GM21515 (cell line): ENCODE results near the gene HSPB2.

Source experiments
- ATAC-seq: cut with Tn5 transposase; IDR thresholded peaks from one replicate; pipeline ENCODE4 v1.9.1; 2021; ENCODE audit not compliant: unreplicated experiment

Gene HSPB2

DNA sequence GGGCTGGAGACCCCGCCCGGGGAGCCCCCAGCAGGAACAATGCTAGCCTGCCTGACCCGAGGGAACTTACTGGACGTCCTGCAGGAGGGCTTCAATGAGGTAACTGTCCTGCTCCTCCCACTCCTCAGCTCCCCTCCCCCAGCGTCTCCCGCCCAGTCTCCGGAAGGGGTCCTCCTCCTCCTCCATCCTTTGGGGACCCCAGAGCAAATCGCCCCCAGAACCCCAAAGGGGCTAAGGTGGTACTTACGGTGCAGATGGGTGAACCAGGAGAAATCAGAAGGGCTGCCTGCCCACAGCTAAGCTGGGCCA is 24.9 kb downstream of the HSPB2 start:
- ATAC-seq: no peak

DNA sequence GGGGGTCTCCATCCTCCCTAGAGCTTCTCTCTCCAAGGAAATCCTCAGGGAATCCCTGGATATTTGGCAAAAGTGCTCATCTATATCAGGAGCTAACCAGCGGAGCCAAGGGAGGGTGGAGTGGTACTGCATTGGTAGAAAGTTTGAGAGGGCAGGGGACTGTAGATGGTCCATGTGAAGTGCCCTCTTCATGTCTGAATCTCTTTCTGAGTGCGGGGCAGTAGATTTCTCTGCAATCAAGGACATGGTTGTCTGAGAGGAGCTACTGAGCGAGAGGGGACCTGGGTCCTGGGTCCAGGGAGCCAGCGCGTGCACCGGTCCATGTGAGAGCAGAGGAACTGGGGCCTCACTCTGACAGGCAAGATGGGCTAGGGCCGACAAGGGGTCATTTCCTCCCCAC is 25.3 kb downstream of the HSPB2 start:
- no peak for ATAC-seq

GRCh38 chr11:111938687-111939160 is 26.2 kb downstream of the HSPB2 start:
- peak; percentile 85 for ATAC-seq

DNA sequence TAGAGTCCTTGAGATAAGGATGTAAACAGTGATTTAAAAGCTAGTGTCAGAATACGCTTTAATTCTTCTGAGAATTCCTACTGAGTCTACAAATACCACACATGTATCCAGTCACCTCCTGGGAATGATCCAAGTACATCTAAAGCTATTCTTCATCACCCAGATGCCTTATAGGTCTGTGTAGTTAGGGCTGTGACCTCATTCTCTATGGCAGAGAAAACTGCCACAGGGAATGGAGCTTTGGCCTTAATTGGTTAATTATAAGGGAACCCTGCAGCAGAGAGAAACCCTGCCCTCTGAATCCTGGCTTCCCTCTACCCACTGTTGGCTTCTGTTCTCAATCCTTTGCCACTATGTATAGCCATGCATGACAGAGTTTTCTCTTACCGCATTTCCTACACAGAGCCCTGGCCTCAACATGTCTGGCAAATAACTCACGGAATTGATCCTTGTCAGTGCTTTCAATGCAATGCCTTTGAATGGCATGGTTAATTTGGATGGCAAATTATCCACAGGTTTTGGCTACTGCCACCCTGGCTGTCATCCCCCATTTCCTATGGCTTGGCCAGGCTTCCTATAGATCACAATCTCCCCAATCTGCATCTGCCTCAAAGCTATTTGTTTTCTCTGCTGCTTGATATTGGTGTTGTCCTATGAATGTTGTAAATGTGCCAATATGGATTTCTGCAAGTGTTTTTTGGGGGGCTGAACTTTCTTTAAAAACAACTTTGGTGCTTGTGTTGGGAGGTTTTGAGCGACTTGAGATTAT is 27.5 kb downstream of the HSPB2 start:
- ATAC-seq: no peak

- ATAC-seq: no peak
Observed at GRCh38 chr11:111941963-111942362, 29.4 kb downstream of the HSPB2 start.

- ATAC-seq: no peak
Observed at GRCh38 chr11:111942829-111943228, 30.3 kb downstream of the HSPB2 start.

DNA sequence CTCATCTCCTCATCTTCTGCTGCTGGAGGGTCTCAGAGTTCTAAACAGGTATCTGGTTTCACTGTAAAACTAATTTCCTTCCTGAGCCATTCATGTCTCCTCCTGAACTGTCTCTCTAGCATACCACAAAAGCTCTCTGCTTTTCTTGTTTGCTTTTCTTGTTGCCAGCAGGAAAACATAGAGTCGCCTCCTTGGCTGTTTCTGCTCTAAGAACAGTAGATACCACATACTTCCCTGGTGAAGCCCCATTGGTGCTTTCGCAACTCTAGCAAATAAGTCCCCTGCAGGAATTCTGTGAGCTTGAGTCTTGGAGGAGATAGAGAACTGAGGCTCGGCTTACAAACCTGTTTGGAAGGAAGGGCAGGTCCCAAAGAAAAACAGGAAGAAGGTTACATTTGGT is 31.6 kb downstream of the HSPB2 start:
- no peak for ATAC-seq

- no peak for ATAC-seq
Observed at GRCh38 chr11:111944651-111945051, 32.1 kb downstream of the HSPB2 start.

GRCh38 chr11:111945198-111945597 is 32.7 kb downstream of the HSPB2 start:
- no peak for ATAC-seq

- ATAC-seq: no peak
Observed at GRCh38 chr11:111946499-111946898, 34.0 kb downstream of the HSPB2 start.

- ATAC-seq: peak; percentile 58
Observed at GRCh38 chr11:111947143-111947542, 34.6 kb downstream of the HSPB2 start.

- no peak for ATAC-seq
Observed at GRCh38 chr11:111949519-111950426, 37.2 kb downstream of the HSPB2 start.

GRCh38 chr11:111951565-111951964 is 39.0 kb downstream of the HSPB2 start:
- ATAC-seq: no peak

DNA sequence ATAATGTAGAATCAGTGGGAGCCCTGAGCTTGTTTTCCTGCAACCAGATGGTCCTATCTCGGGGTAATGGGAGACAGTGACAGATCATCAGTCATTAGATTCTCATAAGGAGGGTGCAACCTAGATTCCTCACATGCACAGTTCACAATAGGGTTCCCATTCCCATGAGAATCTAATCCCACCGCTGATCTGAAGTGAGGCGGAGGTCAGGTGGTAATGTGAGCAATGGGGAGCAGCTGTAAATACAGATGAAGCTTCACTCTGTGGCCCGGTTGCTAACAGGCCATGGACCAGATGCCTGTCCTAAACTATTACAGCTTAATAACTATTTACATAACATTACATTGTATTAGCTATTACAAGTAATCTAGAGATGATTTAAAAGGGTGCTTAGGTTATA is 41.6 kb downstream of the HSPB2 start:
- ATAC-seq: no peak

DNA sequence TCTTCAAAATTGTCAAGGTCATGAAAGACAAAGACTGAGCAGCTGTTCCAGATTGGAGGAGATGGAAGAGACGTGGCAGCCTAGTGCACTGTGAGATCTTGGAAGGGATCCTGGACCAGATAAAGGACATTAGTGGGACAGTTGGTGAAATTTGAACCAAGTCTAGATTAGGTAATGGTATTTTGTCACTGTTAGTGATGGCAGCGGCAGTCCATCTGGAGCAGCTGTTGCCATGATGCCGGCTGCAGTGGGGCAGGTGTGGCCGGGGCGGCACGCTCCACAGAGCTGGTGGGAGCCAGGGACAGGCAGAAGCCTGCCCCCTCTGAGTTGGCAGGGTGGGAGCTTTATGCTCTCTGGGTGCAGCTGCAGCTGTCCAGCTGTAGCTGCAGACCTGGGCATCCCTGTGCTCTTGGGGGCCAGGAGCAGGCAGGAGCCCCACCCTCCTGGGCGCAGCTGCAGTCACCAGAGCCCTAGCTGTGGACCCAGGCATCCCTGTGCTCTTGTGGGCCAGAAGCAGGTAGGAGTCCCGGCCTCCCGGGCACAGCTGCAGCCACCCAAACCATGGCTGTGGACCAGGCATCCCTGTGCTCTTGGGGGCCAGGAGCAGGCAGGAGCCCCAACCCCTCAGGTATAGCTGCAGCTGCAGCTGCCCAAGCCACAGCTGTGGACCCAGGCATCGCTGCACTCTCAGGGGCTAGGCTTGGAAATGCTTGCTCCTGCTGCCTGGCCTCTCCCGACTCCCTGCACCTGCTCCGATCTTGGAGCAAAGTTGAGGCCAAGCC is 45.3 kb downstream of the HSPB2 start:
- ATAC-seq: no peak

DNA sequence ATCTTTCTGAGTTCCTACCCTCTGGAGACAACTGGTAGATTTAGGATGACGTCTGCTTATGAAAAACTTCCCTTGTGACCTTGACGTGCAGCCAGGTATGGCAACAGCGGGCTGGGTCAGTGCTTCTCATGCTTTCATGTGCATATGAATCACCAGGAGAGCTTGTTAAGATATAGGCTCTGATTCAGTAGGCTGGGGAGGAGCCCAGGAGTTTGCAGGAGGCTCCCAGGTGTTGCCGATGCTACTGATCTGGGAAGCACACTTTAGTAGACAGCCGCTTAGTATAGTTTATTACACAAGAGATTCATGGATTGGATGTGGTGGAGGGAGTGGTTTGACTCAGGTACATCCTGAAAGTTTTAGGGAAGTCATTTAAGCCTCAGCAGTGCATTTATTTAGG is 48.4 kb downstream of the HSPB2 start:
- ATAC-seq: no peak

DNA sequence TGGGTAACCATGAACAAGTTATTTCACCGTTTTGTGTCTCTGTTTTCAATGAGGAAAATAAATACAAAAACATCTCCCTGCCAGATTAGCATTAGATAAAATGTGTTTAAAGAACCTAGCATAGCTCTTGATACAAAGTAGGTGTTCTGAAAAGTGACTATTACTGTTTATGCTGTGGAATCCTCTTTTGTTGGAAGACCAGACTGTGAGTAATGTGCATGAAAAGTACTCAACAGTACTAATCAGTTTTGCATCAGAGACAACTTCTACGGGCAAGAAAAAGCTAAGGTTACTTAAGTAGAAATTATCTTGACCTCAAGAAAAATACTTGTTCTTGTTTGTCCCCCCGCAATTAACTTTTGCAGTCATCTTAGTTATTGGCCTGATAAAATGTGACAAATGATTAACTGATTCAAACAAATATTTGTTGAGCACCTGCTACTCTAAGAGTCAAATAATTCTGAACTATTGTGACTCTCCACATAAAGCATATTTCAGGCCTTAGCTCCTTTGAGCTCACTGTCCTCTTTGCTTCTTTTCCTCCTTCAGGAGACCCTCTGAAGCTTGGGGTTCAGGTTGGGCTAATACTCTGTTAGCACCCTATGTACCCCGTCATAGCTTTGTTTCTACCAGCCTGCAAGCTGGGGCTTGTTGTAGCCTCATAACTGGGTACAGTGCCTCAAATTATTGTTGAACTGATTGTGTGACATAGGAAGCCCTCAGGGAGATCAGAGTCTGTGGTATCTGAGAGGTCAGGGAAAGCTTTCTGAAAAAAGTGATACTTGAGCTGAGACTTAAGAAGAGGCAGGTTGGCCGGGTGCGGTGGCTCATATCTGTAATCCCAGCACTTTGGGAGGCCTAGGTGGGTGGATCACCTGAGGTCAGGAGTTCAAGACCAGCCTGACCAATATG is 49.1 kb downstream of the HSPB2 start:
- ATAC-seq: no peak
